HCT116 (cell line): Measurements from ENCODE around the gene SLAMF1. TPM values are rescaled to one million over a fixed set of nuclear protein-coding genes. Genes with fewer than 3 reads are reported as not detected.

ENCODE experiments used
- ATAC-seq: fragments of 200-7000 bp; cut with Tn5 transposase; 2 replicates; pipeline ENCODE4 v1.9.1; 2020; ENCODE audit warnings: mild to moderate bottlenecking, moderate library complexity
- BruUV-seq: library from RNA; stranded (reverse); fragments of 400-500 nt; replicated peaks from 2 replicates; lab custom pipeline; 2021; lab: Mats Ljungman, UMichigan
- CTCF ChIA-PET: fragments of 300-600 bp; sonication (Branson Sonifier 250); formaldehyde crosslinking; loops from one replicate; lab custom pipeline; 2021; ENCODE audit warnings: antibody characterized with exemption; lab: Charles Lee
- POLR2A ChIA-PET: fragments of 300-600, 350-600 bp; sonication (Branson Sonifier 250); formaldehyde crosslinking; loops from one replicate; lab custom pipeline; 2021; ENCODE audit warnings: antibody characterized with exemption; lab: Charles Lee
- RAD21 ChIA-PET, 2 experiments: fragments of 300-600 bp; sonication (Branson Sonifier 250); formaldehyde crosslinking; loops; one replicate each; lab custom pipeline; 2023; ENCODE audit warnings: low total read pairs in 2 of 2; ENCODE audit not compliant: uncharacterized antibody in 2 of 2, unreplicated experiment in 2 of 2, low non-redundant PET in 1 of 2; lab: Charles Lee
- DNase-seq: peaks from one replicate; pipeline ENCODE4 v3.0.0-alpha.2; 2010; ENCODE audit warnings: low read depth, low spot score
- H2AFZ ChIP-seq: fragments of 200-600 bp; shearing (Covaris generic), sonication (generic); 2 replicates; pipeline ENCODE4 v1.6.1; 2017; ENCODE audit warnings: low read depth, mixed run types, mixed read lengths, antibody characterized with exemption, low read length; ENCODE audit not compliant: poor library complexity, severe bottlenecking
- H3K27ac ChIP-seq: 2 replicates; pipeline ENCODE4 v1.5.1; 2012; ENCODE audit warnings: low read depth, low read length
- H3K27me3 ChIP-seq: fragments of 200-600 bp; sonication (generic); 2 replicates; pipeline ENCODE4 v1.6.1; 2016; ENCODE audit warnings: mixed run types, low read length, mixed read lengths; ENCODE audit not compliant: insufficient read depth
- H3K36me3 ChIP-seq, 2 experiments: fragments of 200-500 bp in 1 of 2; fragments of 200-600 bp in 1 of 2; sonication (Bioruptor generic) in 1 of 2; sonication (generic) in 1 of 2; 2 replicates each; pipeline versions ENCODE4 v1.5.1 to v1.6.1; 2014 to 2016; ENCODE audit warnings: low read length in 2 of 2, inconsistent platforms in 1 of 2, mixed read lengths in 1 of 2, mixed run types in 1 of 2; ENCODE audit not compliant: insufficient read depth in 2 of 2, control insufficient read depth in 1 of 2
- H3K4me1 ChIP-seq, 2 experiments: fragments of 200-600 bp in 1 of 2; sonication (generic) in 1 of 2; 2 replicates each; pipeline versions ENCODE4 v1.5.1 to v1.6.1; 2012 to 2017; ENCODE audit warnings: low read length in 2 of 2, inconsistent platforms in 1 of 2, mild to moderate bottlenecking in 1 of 2, mixed read lengths in 1 of 2, mixed run types in 1 of 2, moderate library complexity in 1 of 2; ENCODE audit not compliant: insufficient read depth in 2 of 2, control insufficient read depth in 1 of 2
- H3K4me2 ChIP-seq: fragments of 200-600 bp; sonication (generic); 2 replicates; pipeline ENCODE4 v1.6.1; 2017; ENCODE audit warnings: mixed run types, low read length, mixed read lengths
- H3K4me3 ChIP-seq, 2 experiments: fragments of 200-600 bp in 1 of 2; sonication (generic) in 1 of 2; replicated peaks in 1 of 2; 2 replicates each; pipeline ENCODE4 v1.5.1; 2011 to 2016; ENCODE audit warnings: low read length in 2 of 2, control low read depth in 1 of 2, low read depth in 1 of 2, mild to moderate bottlenecking in 1 of 2, mixed read lengths in 1 of 2, mixed run types in 1 of 2
- H3K79me2 ChIP-seq: fragments of 200-600 bp; sonication (generic); 2 replicates; pipeline ENCODE4 v1.6.1; 2017; ENCODE audit warnings: mild to moderate bottlenecking, mixed run types, low read length, moderate library complexity, mixed read lengths; ENCODE audit not compliant: insufficient read depth
- H3K9ac ChIP-seq: fragments of 200-600 bp; sonication (generic); 2 replicates; pipeline ENCODE4 v1.6.1; 2016; ENCODE audit warnings: low read length, mixed read lengths
- H3K9me2 ChIP-seq: fragments of 200-600 bp; sonication (generic), shearing (Covaris generic); 2 replicates; pipeline ENCODE4 v1.6.1; 2017; ENCODE audit warnings: mixed run types, mild to moderate bottlenecking, moderate library complexity; ENCODE audit not compliant: insufficient read depth
- H3K9me3 ChIP-seq, 2 experiments: fragments of 200-500 bp in 1 of 2; fragments of 200-600 bp in 1 of 2; sonication (Bioruptor generic) in 1 of 2; sonication (generic) in 1 of 2; 2 replicates each; pipeline ENCODE4 v1.6.1; 2014 to 2017; ENCODE audit warnings: low read length in 2 of 2, mixed read lengths in 2 of 2, inconsistent platforms in 1 of 2, low read depth in 1 of 2, mild to moderate bottlenecking in 1 of 2, mixed run types in 1 of 2, moderate library complexity in 1 of 2; ENCODE audit not compliant: control insufficient read depth in 1 of 2, insufficient read depth in 1 of 2
- H4K20me1 ChIP-seq: fragments of 200-600 bp; sonication (generic), shearing (Covaris generic); 2 replicates; pipeline ENCODE4 v1.6.1; 2017; ENCODE audit warnings: mixed run types, mild to moderate bottlenecking, moderate library complexity; ENCODE audit not compliant: insufficient read depth
- EGR1 ChIP-seq: IDR thresholded peaks from 2 replicates; pipeline ENCODE4 v1.6.1; 2012; ENCODE audit warnings: low read depth
- ELF1 ChIP-seq: IDR thresholded peaks from 2 replicates; pipeline ENCODE4 v1.6.1; 2012; ENCODE audit warnings: low read depth, borderline replicate concordance
- EZH2 ChIP-seq: fragments of 200-600 bp; sonication (generic); IDR thresholded peaks from 2 replicates; pipeline ENCODE4 v1.6.1; 2017; ENCODE audit warnings: antibody characterized with exemption, mixed run types
- JUND ChIP-seq: IDR thresholded peaks from 2 replicates; pipeline ENCODE4 v1.6.1; 2012
- POLR2A ChIP-seq: IDR thresholded peaks from 2 replicates; pipeline ENCODE4 v1.7.0; 2011; ENCODE audit warnings: borderline replicate concordance; ENCODE audit not compliant: insufficient read depth, insufficient read length; ENCODE audit errors: extremely low read depth
- RAD21 ChIP-seq: IDR thresholded peaks from 2 replicates; pipeline ENCODE4 v1.6.1; 2012; ENCODE audit warnings: low read depth, mild to moderate bottlenecking
- SIN3A ChIP-seq: IDR thresholded peaks from 2 replicates; pipeline ENCODE4 v1.6.1; 2012; ENCODE audit warnings: low read depth
- TCF7L2 ChIP-seq: IDR thresholded peaks from 2 replicates; pipeline ENCODE4 v1.7.0; 2011; ENCODE audit warnings: borderline replicate concordance, inconsistent platforms; ENCODE audit not compliant: insufficient read depth, insufficient read length; ENCODE audit errors: extremely low read depth
- YY1 ChIP-seq: IDR thresholded peaks from 2 replicates; pipeline ENCODE4 v1.6.1; 2011; ENCODE audit warnings: low read length, low read depth, moderate library complexity, mild to moderate bottlenecking; ENCODE audit not compliant: insufficient replicate concordance; ENCODE audit errors: extremely low read depth
- ZNF274 ChIP-seq: fragments of 200-500 bp; sonication (Bioruptor generic); IDR thresholded peaks from 2 replicates; pipeline ENCODE4 v1.6.1; 2014; ENCODE audit warnings: mild to moderate bottlenecking, low read depth, low read length, inconsistent platforms
- intact Hi-C: fragments of 100-400 bp; cut with micrococcal nuclease; formaldehyde crosslinking; loops from 2 replicates; pipeline ENCODE4 v1.10.0; 2022
- total RNA-seq: library from RNA; stranded (reverse); gene quantifications from one replicate; pipeline ENCODE4 v1.2.1, GENCODE V29; 2021; ENCODE audit not compliant: unreplicated experiment
- TF ChIP-seq, protein P1 (sequence below): IDR thresholded peaks from 2 replicates; pipeline ENCODE4 v1.6.1; 2012
- TF ChIP-seq, protein P2 (sequence below): IDR thresholded peaks from 2 replicates; pipeline ENCODE4 v1.6.1; 2011; ENCODE audit warnings: mild to moderate bottlenecking, low read length, moderate library complexity; ENCODE audit not compliant: insufficient replicate concordance; ENCODE audit errors: extremely low read depth
- TF ChIP-seq, protein P3 (sequence below): IDR thresholded peaks from 2 replicates; pipeline ENCODE4 v1.6.1; 2012
- TF ChIP-seq, protein P4 (sequence below), 3 experiments: fragments of 200-600 bp in 1 of 3; sonication (generic) in 1 of 3; IDR thresholded peaks in 2 of 3; conservative IDR thresholded peaks in 1 of 3; 2 replicates each; pipeline ENCODE4 v1.5.1; 2012 to 2017; ENCODE audit warnings: low read depth in 2 of 3, low read length in 2 of 3, antibody characterized with exemption in 1 of 3, borderline replicate concordance in 1 of 3, control low read depth in 1 of 3, mild to moderate bottlenecking in 1 of 3, mixed read lengths in 1 of 3, mixed run types in 1 of 3, moderate library complexity in 1 of 3; ENCODE audit not compliant: insufficient read depth in 1 of 3

SLAMF1 gene
- total RNA-seq, 1 experiment from 2014 or later, result 0.30 TPM

DNA sequence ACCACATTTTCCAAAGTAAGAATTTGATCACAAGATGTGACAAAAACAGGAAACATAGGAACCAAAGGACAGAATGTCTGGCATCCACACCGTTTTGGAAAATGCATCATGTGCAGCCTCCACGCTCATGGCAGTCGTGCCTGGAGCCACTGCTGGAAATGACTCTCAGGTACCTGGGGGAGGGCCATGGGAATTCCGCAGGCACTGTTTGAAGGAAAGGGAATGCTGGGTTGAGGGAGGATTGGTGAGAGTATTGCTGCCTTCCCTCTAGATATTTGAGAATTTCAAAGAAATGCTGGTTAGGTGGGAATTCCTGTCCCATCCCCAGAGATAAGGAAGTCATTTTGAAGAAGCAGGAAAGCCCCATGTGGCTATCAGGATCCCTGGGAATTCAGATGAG lies 10.8 kb downstream of the SLAMF1 start:
- Histone ChIP-seq H3K9ac (no peak overlapping the region), H4K20me1 (no peaks in the 10 kb centered on the region), H3K4me3 (no peak overlapping the region), H3K79me2 (no peaks in the 10 kb centered on the region), H3K9me2 (no peaks in the 10 kb centered on the region), H3K27me3 (no peaks in the 10 kb centered on the region), H3K36me3 (no peaks in the 10 kb centered on the region), H3K27ac (no peak overlapping the region), H2AFZ (no peak overlapping the region), H3K4me1 (no peaks in the 10 kb centered on the region), H3K9me3 (no peaks in the 10 kb centered on the region), H3K4me2 (no peak overlapping the region)
- ATAC-seq, result no peak
- TF ChIP-seq ELF1 (no peak), YY1 (no peak), TCF7L2 (no peak), POLR2A (no peak), EZH2 (no peak), ZNF274 (no peak), JUND (no peak), RAD21 (no peak), EGR1 (no peak)
- TF ChIP-seq, protein P1, sequence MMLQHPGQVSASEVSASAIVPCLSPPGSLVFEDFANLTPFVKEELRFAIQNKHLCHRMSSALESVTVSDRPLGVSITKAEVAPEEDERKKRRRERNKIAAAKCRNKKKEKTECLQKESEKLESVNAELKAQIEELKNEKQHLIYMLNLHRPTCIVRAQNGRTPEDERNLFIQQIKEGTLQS, result no peak
- RAD21 ChIA-PET, result no interaction called here
- BruUV-seq, result no TSS peak
- no peak for DNase-seq
- intact Hi-C loops, result no loop called here
- CTCF ChIA-PET, result no interaction called here
- POLR2A ChIA-PET, result no interaction called here

DNA sequence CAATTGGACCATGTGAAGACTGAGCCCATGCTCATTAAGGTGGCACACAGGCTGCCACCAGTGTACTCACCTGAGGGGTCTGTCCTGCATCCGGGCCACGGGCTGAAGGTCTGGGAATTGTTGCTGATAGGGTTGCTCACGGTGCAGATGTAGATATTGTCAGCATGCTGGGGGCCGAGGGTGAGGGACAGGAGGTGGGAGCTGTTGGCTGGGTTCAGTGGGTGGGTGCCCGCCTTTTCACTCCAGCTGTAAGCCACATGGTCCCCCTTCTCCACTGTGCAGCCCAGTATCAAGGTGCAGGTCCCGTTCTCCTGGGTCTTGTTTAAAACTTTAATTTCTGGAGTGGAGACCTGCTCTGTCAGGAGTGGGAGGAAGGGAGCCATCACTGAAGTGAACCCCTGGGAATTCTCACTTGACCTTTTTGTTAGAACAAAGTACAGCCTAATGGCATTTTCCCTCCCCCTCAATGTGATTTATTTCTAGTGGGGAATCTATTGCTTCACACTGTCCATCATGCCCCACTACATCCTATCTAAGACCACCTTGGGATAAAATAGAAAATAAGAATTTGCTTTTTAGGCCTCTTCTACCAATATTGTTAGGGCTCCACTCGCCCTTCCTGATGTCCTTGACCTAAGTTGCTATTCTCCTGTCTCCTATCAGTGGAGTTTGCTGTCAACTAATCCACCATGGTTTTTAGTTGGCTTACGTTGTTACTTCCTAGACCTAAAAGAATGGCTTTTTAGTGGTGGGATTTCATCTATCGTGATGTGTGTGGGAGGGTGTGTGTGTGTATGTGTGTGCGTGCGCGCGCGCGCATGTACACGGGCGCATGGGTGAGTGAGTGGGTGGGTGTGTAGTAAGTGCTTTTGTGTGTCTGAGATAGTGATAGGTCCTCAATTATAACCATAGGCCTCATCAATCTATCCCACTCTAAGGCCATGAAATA lies 12.0 kb downstream of the SLAMF1 start:
- intact Hi-C loops, result no loop called here
- BruUV-seq, result no TSS peak
- Histone ChIP-seq H3K36me3 (no peaks in the 10 kb centered on the region), H3K27ac (no peak overlapping the region), H3K4me3 (no peak overlapping the region), H3K9me3 (no peaks in the 10 kb centered on the region), H3K79me2 (no peaks in the 10 kb centered on the region), H4K20me1 (no peaks in the 10 kb centered on the region), H3K4me1 (no peaks in the 10 kb centered on the region), H3K27me3 (no peaks in the 10 kb centered on the region), H2AFZ (no peak overlapping the region), H3K4me2 (no peak overlapping the region), H3K9me2 (no peaks in the 10 kb centered on the region), H3K9ac (no peak overlapping the region)
- no peak for DNase-seq
- RAD21 ChIA-PET, result no interaction called here
- POLR2A ChIA-PET, result no interaction called here
- no peak for ATAC-seq
- CTCF ChIA-PET, result no interaction called here
- TF ChIP-seq EGR1 (no peak), SIN3A (no peak), POLR2A (no peak), EZH2 (no peak)
- TF ChIP-seq, protein P2, sequence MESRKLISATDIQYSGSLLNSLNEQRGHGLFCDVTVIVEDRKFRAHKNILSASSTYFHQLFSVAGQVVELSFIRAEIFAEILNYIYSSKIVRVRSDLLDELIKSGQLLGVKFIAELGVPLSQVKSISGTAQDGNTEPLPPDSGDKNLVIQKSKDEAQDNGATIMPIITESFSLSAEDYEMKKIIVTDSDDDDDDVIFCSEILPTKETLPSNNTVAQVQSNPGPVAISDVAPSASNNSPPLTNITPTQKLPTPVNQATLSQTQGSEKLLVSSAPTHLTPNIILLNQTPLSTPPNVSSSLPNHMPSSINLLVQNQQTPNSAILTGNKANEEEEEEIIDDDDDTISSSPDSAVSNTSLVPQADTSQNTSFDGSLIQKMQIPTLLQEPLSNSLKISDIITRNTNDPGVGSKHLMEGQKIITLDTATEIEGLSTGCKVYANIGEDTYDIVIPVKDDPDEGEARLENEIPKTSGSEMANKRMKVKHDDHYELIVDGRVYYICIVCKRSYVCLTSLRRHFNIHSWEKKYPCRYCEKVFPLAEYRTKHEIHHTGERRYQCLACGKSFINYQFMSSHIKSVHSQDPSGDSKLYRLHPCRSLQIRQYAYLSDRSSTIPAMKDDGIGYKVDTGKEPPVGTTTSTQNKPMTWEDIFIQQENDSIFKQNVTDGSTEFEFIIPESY, result no peak
- TF ChIP-seq, protein P3, sequence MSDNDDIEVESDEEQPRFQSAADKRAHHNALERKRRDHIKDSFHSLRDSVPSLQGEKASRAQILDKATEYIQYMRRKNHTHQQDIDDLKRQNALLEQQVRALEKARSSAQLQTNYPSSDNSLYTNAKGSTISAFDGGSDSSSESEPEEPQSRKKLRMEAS, result no peak
- TF ChIP-seq, protein P4, sequence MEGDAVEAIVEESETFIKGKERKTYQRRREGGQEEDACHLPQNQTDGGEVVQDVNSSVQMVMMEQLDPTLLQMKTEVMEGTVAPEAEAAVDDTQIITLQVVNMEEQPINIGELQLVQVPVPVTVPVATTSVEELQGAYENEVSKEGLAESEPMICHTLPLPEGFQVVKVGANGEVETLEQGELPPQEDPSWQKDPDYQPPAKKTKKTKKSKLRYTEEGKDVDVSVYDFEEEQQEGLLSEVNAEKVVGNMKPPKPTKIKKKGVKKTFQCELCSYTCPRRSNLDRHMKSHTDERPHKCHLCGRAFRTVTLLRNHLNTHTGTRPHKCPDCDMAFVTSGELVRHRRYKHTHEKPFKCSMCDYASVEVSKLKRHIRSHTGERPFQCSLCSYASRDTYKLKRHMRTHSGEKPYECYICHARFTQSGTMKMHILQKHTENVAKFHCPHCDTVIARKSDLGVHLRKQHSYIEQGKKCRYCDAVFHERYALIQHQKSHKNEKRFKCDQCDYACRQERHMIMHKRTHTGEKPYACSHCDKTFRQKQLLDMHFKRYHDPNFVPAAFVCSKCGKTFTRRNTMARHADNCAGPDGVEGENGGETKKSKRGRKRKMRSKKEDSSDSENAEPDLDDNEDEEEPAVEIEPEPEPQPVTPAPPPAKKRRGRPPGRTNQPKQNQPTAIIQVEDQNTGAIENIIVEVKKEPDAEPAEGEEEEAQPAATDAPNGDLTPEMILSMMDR (IDR thresholded peaks at IDR 0.05 in 2 of 3, conservative IDR thresholded peaks at IDR 0.05 in 1 of 3; ENCODE audit: borderline replicate concordance in 1 of 3, insufficient read depth in 1 of 3, low read depth in 2 of 3, low read length in 2 of 3), result no peak
